GM12872 (cell line): Measurements from ENCODE around the gene PCAT7.
A peak's percentile ranks its signal among the peaks of the same experiment; 100 is the strongest.

Experiments
- CTCF ChIP-seq: IDR thresholded peaks from 3 replicates; pipeline ENCODE4 v1.5.1; 2011; ENCODE audit warnings: low read depth, mild to moderate bottlenecking, low read length, moderate library complexity; ENCODE audit not compliant: insufficient read depth

Gene PCAT7

GRCh38 chr9:94538908-94539307 lies 16.0 kb upstream of the PCAT7 start:
- TF ChIP-seq CTCF, result no peak

- TF ChIP-seq CTCF, result no peak
Observed at GRCh38 chr9:94545940-94546339, 8.9 kb upstream of the PCAT7 start.

GRCh38 chr9:94553029-94553938 lies 1.6 kb upstream of the PCAT7 start:
- 0 out of 3 replicates have a peak, but pooled peaks have one; percentile 9 for TF ChIP-seq CTCF

GRCh38 chr9:94554078-94554438 lies 825 bp upstream of the PCAT7 start:
- TF ChIP-seq CTCF, result no peak

GRCh38 chr9:94557376-94557775 lies 2.5 kb downstream of the PCAT7 start:
- TF ChIP-seq CTCF, result no peak

GRCh38 chr9:94560237-94560636 lies 5.4 kb downstream of the PCAT7 start:
- TF ChIP-seq CTCF, result no peak

GRCh38 chr9:94563548-94563947 lies 8.7 kb downstream of the PCAT7 start:
- no peak for TF ChIP-seq CTCF

GRCh38 chr9:94566550-94566949 lies 11.7 kb downstream of the PCAT7 start:
- no peak for TF ChIP-seq CTCF
